ENCODE results near the gene PSMD6.

Gene PSMD6

GRCh38 chr3:63961891-63962290 lies 61.4 kb downstream of the PSMD6 start:
- Histone ChIP-seq H3K9ac (ENCODE audit: low read depth in 1 of 2, low read length in 2 of 2) (no peak overlapping the region), H3K36me3 (ENCODE audit: control insufficient read depth in 2 of 2, insufficient read depth in 2 of 2, low read length in 2 of 2) (no peaks in the 10 kb centered on the region), H3K27me3 (ENCODE audit: control insufficient read depth in 2 of 2, insufficient read depth in 2 of 2, low read length in 2 of 2) (no peaks in the 10 kb centered on the region), H3K4me1 (ENCODE audit: control insufficient read depth in 2 of 2, insufficient read depth in 2 of 2, low read length in 2 of 2) (peaks cover 14 to 26% of the 10 kb centered on the region in 2 donors), H3K9me3 (ENCODE audit: control insufficient read depth in 2 of 2, low read length in 2 of 2) (no peaks in the 10 kb centered on the region), H3K4me3 (ENCODE audit: low read length in 2 of 2) (no peak overlapping the region), H3K27ac (ENCODE audit: low read depth in 2 of 2, low read length in 2 of 2) (no peak overlapping the region)
